ENCODE results near the gene UBE2J2. TPM values are rescaled to one million over a fixed set of nuclear protein-coding genes. Genes with fewer than 3 reads are reported as not detected.

UBE2J2 gene
- total and polyA plus RNA-seq, 2 experiments from 2014 or later = 47.1 to 70.2 TPM

DNA sequence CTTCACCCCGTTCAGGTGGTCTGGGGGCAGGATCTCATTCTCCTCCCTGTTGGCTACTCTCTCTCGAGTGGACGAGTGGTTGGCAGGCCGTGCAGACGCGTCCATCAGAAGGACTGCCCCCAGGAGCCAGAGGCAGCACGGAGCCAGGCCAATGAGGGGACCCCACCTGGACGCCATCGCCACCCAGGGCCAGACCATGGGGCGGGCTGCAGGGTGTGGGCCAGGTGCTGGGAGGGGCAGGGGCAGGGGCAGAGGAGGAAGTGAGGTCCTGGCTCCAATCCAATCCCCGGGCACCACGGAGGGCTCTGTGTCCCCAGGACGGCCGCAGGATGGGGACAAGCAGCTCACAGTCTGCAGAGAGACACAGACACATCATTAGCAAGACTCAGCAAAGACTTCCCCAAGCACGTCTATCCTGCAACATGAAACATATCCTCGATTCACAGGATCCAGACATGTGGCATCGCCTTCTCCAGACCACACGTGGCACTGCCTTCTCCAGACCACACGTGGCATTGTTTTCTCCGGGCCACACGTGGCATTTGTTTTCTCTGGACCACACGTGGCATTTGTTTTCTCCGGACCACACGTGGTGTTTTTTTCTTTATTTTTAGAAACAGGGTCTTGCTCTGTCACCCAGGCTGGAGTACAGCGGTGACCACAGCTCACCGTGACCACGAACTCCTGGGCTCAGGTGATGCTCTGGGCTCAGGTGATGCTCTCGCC lies 44.9 kb downstream of the UBE2J2 start (continued):
- TF ChIP-seq, protein P1, sequence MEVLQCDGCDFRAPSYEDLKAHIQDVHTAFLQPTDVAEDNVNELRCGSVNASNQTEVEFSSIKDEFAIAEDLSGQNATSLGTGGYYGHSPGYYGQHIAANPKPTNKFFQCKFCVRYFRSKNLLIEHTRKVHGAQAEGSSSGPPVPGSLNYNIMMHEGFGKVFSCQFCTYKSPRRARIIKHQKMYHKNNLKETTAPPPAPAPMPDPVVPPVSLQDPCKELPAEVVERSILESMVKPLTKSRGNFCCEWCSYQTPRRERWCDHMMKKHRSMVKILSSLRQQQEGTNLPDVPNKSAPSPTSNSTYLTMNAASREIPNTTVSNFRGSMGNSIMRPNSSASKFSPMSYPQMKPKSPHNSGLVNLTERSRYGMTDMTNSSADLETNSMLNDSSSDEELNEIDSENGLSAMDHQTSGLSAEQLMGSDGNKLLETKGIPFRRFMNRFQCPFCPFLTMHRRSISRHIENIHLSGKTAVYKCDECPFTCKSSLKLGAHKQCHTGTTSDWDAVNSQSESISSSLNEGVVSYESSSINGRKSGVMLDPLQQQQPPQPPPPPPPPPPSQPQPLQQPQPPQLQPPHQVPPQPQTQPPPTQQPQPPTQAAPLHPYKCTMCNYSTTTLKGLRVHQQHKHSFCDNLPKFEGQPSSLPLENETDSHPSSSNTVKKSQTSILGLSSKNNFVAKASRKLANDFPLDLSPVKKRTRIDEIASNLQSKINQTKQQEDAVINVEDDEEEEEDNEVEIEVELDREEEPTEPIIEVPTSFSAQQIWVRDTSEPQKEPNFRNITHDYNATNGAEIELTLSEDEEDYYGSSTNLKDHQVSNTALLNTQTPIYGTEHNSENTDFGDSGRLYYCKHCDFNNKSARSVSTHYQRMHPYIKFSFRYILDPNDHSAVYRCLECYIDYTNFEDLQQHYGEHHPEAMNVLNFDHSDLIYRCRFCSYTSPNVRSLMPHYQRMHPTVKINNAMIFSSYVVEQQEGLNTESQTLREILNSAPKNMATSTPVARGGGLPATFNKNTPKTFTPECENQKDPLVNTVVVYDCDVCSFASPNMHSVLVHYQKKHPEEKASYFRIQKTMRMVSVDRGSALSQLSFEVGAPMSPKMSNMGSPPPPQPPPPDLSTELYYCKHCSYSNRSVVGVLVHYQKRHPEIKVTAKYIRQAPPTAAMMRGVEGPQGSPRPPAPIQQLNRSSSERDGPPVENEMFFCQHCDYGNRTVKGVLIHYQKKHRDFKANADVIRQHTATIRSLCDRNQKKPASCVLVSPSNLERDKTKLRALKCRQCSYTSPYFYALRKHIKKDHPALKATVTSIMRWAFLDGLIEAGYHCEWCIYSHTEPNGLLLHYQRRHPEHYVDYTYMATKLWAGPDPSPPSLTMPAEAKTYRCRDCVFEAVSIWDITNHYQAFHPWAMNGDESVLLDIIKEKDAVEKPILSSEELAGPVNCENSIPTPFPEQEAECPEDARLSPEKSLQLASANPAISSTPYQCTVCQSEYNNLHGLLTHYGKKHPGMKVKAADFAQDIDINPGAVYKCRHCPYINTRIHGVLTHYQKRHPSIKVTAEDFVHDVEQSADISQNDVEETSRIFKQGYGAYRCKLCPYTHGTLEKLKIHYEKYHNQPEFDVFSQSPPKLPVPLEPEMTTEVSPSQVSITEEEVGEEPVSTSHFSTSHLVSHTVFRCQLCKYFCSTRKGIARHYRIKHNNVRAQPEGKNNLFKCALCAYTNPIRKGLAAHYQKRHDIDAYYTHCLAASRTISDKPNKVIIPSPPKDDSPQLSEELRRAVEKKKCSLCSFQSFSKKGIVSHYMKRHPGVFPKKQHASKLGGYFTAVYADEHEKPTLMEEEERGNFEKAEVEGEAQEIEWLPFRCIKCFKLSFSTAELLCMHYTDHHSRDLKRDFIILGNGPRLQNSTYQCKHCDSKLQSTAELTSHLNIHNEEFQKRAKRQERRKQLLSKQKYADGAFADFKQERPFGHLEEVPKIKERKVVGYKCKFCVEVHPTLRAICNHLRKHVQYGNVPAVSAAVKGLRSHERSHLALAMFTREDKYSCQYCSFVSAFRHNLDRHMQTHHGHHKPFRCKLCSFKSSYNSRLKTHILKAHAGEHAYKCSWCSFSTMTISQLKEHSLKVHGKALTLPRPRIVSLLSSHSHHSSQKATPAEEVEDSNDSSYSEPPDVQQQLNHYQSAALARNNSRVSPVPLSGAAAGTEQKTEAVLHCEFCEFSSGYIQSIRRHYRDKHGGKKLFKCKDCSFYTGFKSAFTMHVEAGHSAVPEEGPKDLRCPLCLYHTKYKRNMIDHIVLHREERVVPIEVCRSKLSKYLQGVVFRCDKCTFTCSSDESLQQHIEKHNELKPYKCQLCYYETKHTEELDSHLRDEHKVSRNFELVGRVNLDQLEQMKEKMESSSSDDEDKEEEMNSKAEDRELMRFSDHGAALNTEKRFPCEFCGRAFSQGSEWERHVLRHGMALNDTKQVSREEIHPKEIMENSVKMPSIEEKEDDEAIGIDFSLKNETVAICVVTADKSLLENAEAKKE (CRISPR knock-in tag; IDR thresholded peaks at IDR 0.05) = no peak
- TF ChIP-seq STAT1 (IDR thresholded peaks at IDR 0.05; ENCODE audit: unreplicated experiment) = no peak

DNA sequence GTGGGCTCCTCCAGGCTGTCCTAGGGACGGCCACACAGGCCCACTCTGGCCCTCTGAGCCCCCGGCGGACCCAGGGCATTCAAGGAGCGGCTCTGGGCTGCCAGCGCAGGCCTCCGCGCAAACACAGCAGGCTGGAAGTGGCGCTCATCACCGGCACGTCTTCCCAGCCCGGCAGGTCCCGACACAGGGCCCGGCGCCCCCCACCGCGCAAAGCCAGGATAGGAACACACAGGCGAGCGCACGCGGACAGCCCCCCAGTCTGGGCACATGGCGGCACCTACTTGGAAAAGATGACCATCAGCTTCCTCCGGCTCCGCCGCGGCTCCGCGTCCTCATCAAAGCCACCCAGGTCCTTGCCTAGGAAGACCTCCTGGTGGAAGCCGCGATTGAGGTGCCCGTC lies 45.5 kb downstream of the UBE2J2 start:
- peaks cover 5% of the 10 kb centered on the region; the same call in 1 of the 2 replicates for H4K20me1 ChIP-seq (replicated peaks; ENCODE audit: insufficient read depth)
- H3K27me3 ChIP-seq (ENCODE audit: insufficient read depth) = no peaks in the 10 kb centered on the region
- Mint-ChIP-seq H3K4me1 (peaks cover 7% of the 10 kb centered on the region), H3K36me3 (ENCODE audit: low read depth) (peaks cover 22% of the 10 kb centered on the region), H3K27ac (no peak overlapping the region), H3K9me3 (no peaks in the 10 kb centered on the region; the same call in 2 of the 3 replicates), H3K27me3 (ENCODE audit: insufficient read depth, low read depth, poor library complexity) (peaks cover 10% of the 10 kb centered on the region), H3K4me3 (no peak overlapping the region)
- H3K4me2 ChIP-seq = no peak overlapping the region
- ATAC-seq (no peak), DNase-seq (ENCODE audit: low spot score) (no peak)
- no peaks in the 10 kb centered on the region for H3K9me2 ChIP-seq (ENCODE audit: insufficient read depth)
- no peak overlapping the region for H3K4me3 ChIP-seq
- no peak overlapping the region for H3K27ac ChIP-seq (ENCODE audit: low read depth)
- peaks cover 30% of the 10 kb centered on the region for H3K79me2 ChIP-seq (replicated peaks; ENCODE audit: insufficient read depth)
- TF ChIP-seq, protein P2, sequence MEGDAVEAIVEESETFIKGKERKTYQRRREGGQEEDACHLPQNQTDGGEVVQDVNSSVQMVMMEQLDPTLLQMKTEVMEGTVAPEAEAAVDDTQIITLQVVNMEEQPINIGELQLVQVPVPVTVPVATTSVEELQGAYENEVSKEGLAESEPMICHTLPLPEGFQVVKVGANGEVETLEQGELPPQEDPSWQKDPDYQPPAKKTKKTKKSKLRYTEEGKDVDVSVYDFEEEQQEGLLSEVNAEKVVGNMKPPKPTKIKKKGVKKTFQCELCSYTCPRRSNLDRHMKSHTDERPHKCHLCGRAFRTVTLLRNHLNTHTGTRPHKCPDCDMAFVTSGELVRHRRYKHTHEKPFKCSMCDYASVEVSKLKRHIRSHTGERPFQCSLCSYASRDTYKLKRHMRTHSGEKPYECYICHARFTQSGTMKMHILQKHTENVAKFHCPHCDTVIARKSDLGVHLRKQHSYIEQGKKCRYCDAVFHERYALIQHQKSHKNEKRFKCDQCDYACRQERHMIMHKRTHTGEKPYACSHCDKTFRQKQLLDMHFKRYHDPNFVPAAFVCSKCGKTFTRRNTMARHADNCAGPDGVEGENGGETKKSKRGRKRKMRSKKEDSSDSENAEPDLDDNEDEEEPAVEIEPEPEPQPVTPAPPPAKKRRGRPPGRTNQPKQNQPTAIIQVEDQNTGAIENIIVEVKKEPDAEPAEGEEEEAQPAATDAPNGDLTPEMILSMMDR (conservative IDR thresholded peaks at IDR 0.05; ENCODE audit: low read depth in 2 of 2) = no peak
- TF ChIP-seq JUNB (IDR thresholded peaks at IDR 0.05; ENCODE audit: unreplicated experiment) = no peak
- no peak overlapping the region for H2AFZ ChIP-seq
- peaks cover 6% of the 10 kb centered on the region for H3K4me1 ChIP-seq (ENCODE audit: insufficient read depth)
- H3K36me3 ChIP-seq (ENCODE audit: insufficient read depth) = peaks cover 1% of the 10 kb centered on the region; the same call in 1 of the 2 replicates
- 0 out of 2 replicates have a peak, but pooled peaks cover 4% of the 10 kb centered on the region for H3F3A ChIP-seq (replicated peaks; ENCODE audit: low read depth)

Data from GM23338 (cell line).